Measurements from ENCODE around the gene MAMDC4.

DNA sequence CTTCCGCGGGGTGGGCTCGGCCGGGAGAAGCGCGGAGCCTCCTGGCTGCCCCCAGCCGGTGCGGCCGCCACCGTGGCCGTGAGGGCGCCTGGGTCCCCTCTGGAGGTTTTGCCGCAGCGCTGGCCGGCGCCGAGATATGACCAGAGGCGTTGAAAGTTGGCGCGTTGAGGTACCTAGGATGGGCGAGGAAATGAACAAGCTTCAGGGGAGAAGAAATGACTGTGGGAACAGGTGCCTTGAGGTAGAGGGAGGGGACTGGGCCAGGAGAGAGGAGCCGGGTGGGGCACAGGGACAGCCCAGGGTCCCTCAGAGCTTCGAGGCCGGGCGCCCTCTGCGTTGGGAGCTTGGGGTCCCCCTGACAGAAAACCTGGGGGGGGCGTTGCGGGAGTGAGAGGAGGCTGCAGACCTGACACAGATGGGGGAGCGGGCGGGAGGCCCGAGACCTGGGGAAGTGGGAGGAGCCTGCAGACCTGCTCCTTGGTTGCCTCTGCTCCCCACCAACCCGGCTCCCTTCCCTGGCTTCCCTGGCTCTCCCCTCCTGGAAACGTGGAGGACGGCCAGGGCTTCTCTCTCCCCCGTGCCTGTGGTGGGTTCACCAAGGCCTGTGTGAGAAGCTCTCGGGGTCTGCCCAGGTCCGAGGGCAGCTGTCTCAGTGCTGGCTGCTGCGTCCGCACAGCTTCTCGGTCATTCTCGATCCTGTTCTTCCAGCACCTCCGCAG is 30.2 kb upstream of the MAMDC4 start:
- TF ChIP-seq, protein P1, sequence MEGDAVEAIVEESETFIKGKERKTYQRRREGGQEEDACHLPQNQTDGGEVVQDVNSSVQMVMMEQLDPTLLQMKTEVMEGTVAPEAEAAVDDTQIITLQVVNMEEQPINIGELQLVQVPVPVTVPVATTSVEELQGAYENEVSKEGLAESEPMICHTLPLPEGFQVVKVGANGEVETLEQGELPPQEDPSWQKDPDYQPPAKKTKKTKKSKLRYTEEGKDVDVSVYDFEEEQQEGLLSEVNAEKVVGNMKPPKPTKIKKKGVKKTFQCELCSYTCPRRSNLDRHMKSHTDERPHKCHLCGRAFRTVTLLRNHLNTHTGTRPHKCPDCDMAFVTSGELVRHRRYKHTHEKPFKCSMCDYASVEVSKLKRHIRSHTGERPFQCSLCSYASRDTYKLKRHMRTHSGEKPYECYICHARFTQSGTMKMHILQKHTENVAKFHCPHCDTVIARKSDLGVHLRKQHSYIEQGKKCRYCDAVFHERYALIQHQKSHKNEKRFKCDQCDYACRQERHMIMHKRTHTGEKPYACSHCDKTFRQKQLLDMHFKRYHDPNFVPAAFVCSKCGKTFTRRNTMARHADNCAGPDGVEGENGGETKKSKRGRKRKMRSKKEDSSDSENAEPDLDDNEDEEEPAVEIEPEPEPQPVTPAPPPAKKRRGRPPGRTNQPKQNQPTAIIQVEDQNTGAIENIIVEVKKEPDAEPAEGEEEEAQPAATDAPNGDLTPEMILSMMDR (IDR thresholded peaks at IDR 0.05) = no peak
- TF ChIP-seq POLR2AphosphoS5 (IDR thresholded peaks at IDR 0.05) = no peak

Measured in gastroesophageal sphincter (tissue), 3 donors.